SU-DHL-6 (cell line): ENCODE measurements around the gene ENTR1.

Experiments
- H2AFZ ChIP-seq: fragments of 200-600 bp; sonication (generic); 2 replicates; pipeline ENCODE4 v1.6.1; 2014; ENCODE audit warnings: low read depth, mild to moderate bottlenecking, moderate library complexity, mixed read lengths, antibody characterized with exemption, low read length; ENCODE audit not compliant: severe bottlenecking
- H3F3A ChIP-seq: fragments of 200-600 bp; shearing (Covaris generic); 2 replicates; pipeline ENCODE4 v1.6.0; 2016; ENCODE audit warnings: antibody characterized with exemption, mild to moderate bottlenecking; ENCODE audit not compliant: insufficient read depth
- H3K27ac ChIP-seq: fragments of 200-600 bp; sonication (generic); 2 replicates; pipeline ENCODE4 v1.5.1; 2016; ENCODE audit warnings: low read depth, mild to moderate bottlenecking, low read length, moderate library complexity, mixed read lengths
- H3K27me3 ChIP-seq: fragments of 200-600 bp; sonication (generic), shearing (Covaris generic); 2 replicates; pipeline ENCODE4 v1.6.0; 2014; ENCODE audit warnings: mild to moderate bottlenecking, low read length
- H3K36me3 ChIP-seq: fragments of 200-600 bp; sonication (generic); 2 replicates; pipeline ENCODE4 v1.6.1; 2014; ENCODE audit warnings: mild to moderate bottlenecking, low read length, mixed read lengths
- H3K4me2 ChIP-seq: fragments of 300-600, 200-600 bp; shearing (Covaris generic), sonication (generic); 2 replicates; pipeline ENCODE4 v1.6.0; 2014; ENCODE audit warnings: low read length, low read depth, mild to moderate bottlenecking; ENCODE audit not compliant: poor library complexity, severe bottlenecking
- H3K4me3 ChIP-seq: fragments of 200-600 bp; sonication (generic); 2 replicates; pipeline ENCODE4 v1.5.1; 2014; ENCODE audit warnings: antibody characterized with exemption, low read length, mild to moderate bottlenecking, mixed read lengths; ENCODE audit not compliant: insufficient read depth, poor library complexity, severe bottlenecking
- H3K79me2 ChIP-seq: fragments of 200-600 bp; sonication (generic); 2 replicates; pipeline ENCODE4 v1.6.1; 2014; ENCODE audit warnings: mild to moderate bottlenecking, low read length, moderate library complexity; ENCODE audit not compliant: insufficient read depth
- H3K9ac ChIP-seq: fragments of 200-600 bp; sonication (generic); 2 replicates; pipeline ENCODE4 v1.7.0; 2014; ENCODE audit warnings: mild to moderate bottlenecking, low read length
- H3K9me2 ChIP-seq: fragments of 200-600 bp; sonication (generic); replicated peaks from 2 replicates; pipeline ENCODE4 v1.6.1; 2014; ENCODE audit warnings: low read length; ENCODE audit not compliant: insufficient read depth
- H3K9me3 ChIP-seq: fragments of 200-600 bp; sonication (generic); 2 replicates; pipeline ENCODE4 v1.6.1; 2014; ENCODE audit warnings: low read length, mixed read lengths; ENCODE audit not compliant: insufficient read depth
- H4K20me1 ChIP-seq: fragments of 200-600 bp; sonication (generic); 2 replicates; pipeline ENCODE4 v1.6.1; 2014; ENCODE audit warnings: low read depth, mild to moderate bottlenecking, antibody characterized with exemption, low read length, moderate library complexity, mixed read lengths
- CTCF ChIP-seq: fragments of 200-600 bp; sonication (generic); IDR thresholded peaks from one replicate; pipeline ENCODE4 v1.5.1; 2017; ENCODE audit warnings: antibody characterized with exemption, mild to moderate bottlenecking, low read length, moderate library complexity; ENCODE audit not compliant: insufficient read depth, poor library complexity, severe bottlenecking
- EZH2phosphoT487 ChIP-seq: fragments of 200-600 bp; sonication (generic), shearing (Covaris generic); conservative IDR thresholded peaks from 2 replicates; pipeline ENCODE4 v1.6.1; 2018; ENCODE audit warnings: mild to moderate bottlenecking, antibody characterized with exemption, low read length, moderate library complexity, mixed read lengths

ENTR1 gene

GRCh38 chr9:136447173-136447778 is 36.9 kb upstream of the ENTR1 start:
- TF ChIP-seq EZH2phosphoT487 (no peak), CTCF (no peak)
- Histone ChIP-seq H3F3A (no peaks in the 10 kb centered on the region), H3K36me3 (peaks cover 2% of the 10 kb centered on the region; the same call in 1 of the 2 replicates), H3K4me3 (no peak overlapping the region), H3K9ac (no peak overlapping the region), H4K20me1 (no peaks in the 10 kb centered on the region), H3K79me2 (no peaks in the 10 kb centered on the region), H3K9me2 (no peaks in the 10 kb centered on the region), H2AFZ (no peak overlapping the region), H3K27me3 (no peaks in the 10 kb centered on the region), H3K27ac (no peak overlapping the region), H3K9me3 (no peaks in the 10 kb centered on the region), H3K4me2 (no peak overlapping the region)

GRCh38 chr9:136445799-136446198 is 35.4 kb upstream of the ENTR1 start:
- Histone ChIP-seq H3K4me2 (no peak overlapping the region), H2AFZ (no peak overlapping the region), H3K27ac (no peak overlapping the region), H3K9ac (no peak overlapping the region), H3F3A (0 out of 2 replicates have a peak, but pooled peaks cover under 1% of the 10 kb centered on the region), H3K9me3 (no peaks in the 10 kb centered on the region), H3K79me2 (no peaks in the 10 kb centered on the region), H4K20me1 (no peaks in the 10 kb centered on the region), H3K27me3 (no peaks in the 10 kb centered on the region), H3K9me2 (no peaks in the 10 kb centered on the region), H3K4me3 (no peak overlapping the region), H3K36me3 (no peaks in the 10 kb centered on the region; the same call in 1 of the 2 replicates)
- TF ChIP-seq CTCF (no peak), EZH2phosphoT487 (no peak)

GRCh38 chr9:136444102-136444501 is 33.7 kb upstream of the ENTR1 start:
- Histone ChIP-seq H3K9ac (no peak overlapping the region), H3F3A (peaks cover 10% of the 10 kb centered on the region), H3K27me3 (no peaks in the 10 kb centered on the region), H3K9me2 (no peaks in the 10 kb centered on the region), H2AFZ (no peak overlapping the region), H3K4me3 (no peak overlapping the region), H3K9me3 (no peaks in the 10 kb centered on the region), H3K79me2 (no peaks in the 10 kb centered on the region; the same call in 1 of the 2 replicates), H3K27ac (no peak overlapping the region), H3K36me3 (no peaks in the 10 kb centered on the region), H4K20me1 (no peaks in the 10 kb centered on the region), H3K4me2 (no peak overlapping the region)
- TF ChIP-seq CTCF, result no peak
- no peak for TF ChIP-seq EZH2phosphoT487
